CD4-positive, alpha-beta T cell treated with Interleukin-1 beta for 1 hour (primary cell): Measurements from ENCODE around the gene ARID1B.

ENCODE experiments used
- DNase-seq, 2 donors: peaks; one replicate each; pipeline ENCODE4 v3.0.0-alpha.2; 2020 to 2022

Gene ARID1B

GRCh38 chr6:156774863-156775405 lies 2.2 kb upstream of the ARID1B start:
- DNase-seq = no peak

- no peak for DNase-seq
Observed at GRCh38 chr6:156775717-156776116, 1.5 kb upstream of the ARID1B start.

GRCh38 chr6:156776470-156776839 lies 723 bp upstream of the ARID1B start:
- DNase-seq = peak; percentile 10 to 52

- peak; percentile 69 to 72 for DNase-seq
Observed at GRCh38 chr6:156777577-156778453, 637 bp downstream of the ARID1B start.

- peak; percentile 46 to 49 for DNase-seq
Observed at GRCh38 chr6:156778454-156779205, 1.5 kb downstream of the ARID1B start.

GRCh38 chr6:156779206-156780094 lies 2.3 kb downstream of the ARID1B start:
- DNase-seq = peak; percentile 37 to 43

- DNase-seq = peak; percentile 68 to 80
Observed at GRCh38 chr6:156780102-156780641, 3.0 kb downstream of the ARID1B start.

- no peak for DNase-seq
Observed at GRCh38 chr6:156780962-156781853, 4.0 kb downstream of the ARID1B start.

- DNase-seq = peak in 1 of 2 donors; percentile 32
Observed at GRCh38 chr6:156781861-156782631, 4.9 kb downstream of the ARID1B start.

GRCh38 chr6:156782691-156783320 lies 5.6 kb downstream of the ARID1B start:
- DNase-seq = no peak

- DNase-seq = no peak
Observed at GRCh38 chr6:156783958-156784357, 6.8 kb downstream of the ARID1B start.

- DNase-seq = no peak
Observed at GRCh38 chr6:156786652-156787051, 9.5 kb downstream of the ARID1B start.

GRCh38 chr6:156787569-156788492 lies 10.7 kb downstream of the ARID1B start:
- DNase-seq = no peak

- DNase-seq = no peak
Observed at GRCh38 chr6:156789081-156789943, 12.1 kb downstream of the ARID1B start.

GRCh38 chr6:156790711-156791319 lies 13.6 kb downstream of the ARID1B start:
- no peak for DNase-seq

- DNase-seq = peak; percentile 17 to 43
Observed at GRCh38 chr6:156791320-156791850, 14.2 kb downstream of the ARID1B start.

GRCh38 chr6:156793200-156793599 lies 16.0 kb downstream of the ARID1B start:
- no peak for DNase-seq
